Neural cell (in vitro differentiated cells): ENCODE measurements around the gene RPRD1A. TPM values are rescaled to one million over a fixed set of nuclear protein-coding genes. Genes with fewer than 3 reads are reported as not detected.

Experiments used
- polyA plus RNA-seq: library from polyadenylated mRNA; depleted of rRNA; stranded (reverse); fragments of >200 nt; gene quantifications from 2 replicates; pipeline ENCODE4 v1.2.3, GENCODE V29; 2014

RPRD1A gene
- polyA plus RNA-seq, 1 donor from 2014 or later, result 129 TPM

Other genes starting within 250 kb of the RPRD1A start
- gene SLC39A6, start 61.8 kb upstream of the RPRD1A start, polyA plus RNA-seq, result 260 and 298 TPM in 2 replicates
- 77.1 and 83.6 TPM in 2 replicates for gene ELP2, start 62.3 kb upstream of the RPRD1A start, polyA plus RNA-seq
- gene MOCOS, start 119.9 kb upstream of the RPRD1A start, polyA plus RNA-seq, result not detected in 2 replicates
- 19.4 and 22.3 TPM in 2 replicates for gene FHOD3, start 230.2 kb upstream of the RPRD1A start, polyA plus RNA-seq